Aorta (tissue), 5 donors: Measurements from ENCODE around the gene HS3ST3A1. TPM values are rescaled to one million over a fixed set of nuclear protein-coding genes. Genes with fewer than 3 reads are reported as not detected.
A peak's percentile ranks its signal among the peaks of the same experiment; 100 is the strongest.

Experiments used
- ATAC-seq: fragments of 200-7000 bp; cut with Tn5 transposase; one replicate; pipeline ENCODE4 v1.9.1; 2022; ENCODE audit warnings: moderate library complexity; ENCODE audit not compliant: low FRiP score
- DNase-seq, 2 donors: peaks; one replicate each; pipeline ENCODE4 v3.0.0-alpha.2; 2020
- H3K27ac ChIP-seq, 2 donors: one replicate each; pipeline ENCODE4 v1.5.1; 2013; ENCODE audit warnings: low read length in 2 of 2, mild to moderate bottlenecking in 2 of 2, moderate library complexity in 2 of 2, control low read depth in 1 of 2, inconsistent platforms in 1 of 2, low read depth in 1 of 2
- H3K27me3 ChIP-seq, 2 donors: one replicate each; pipeline ENCODE4 v1.6.1; 2013; ENCODE audit warnings: control low read depth in 1 of 2, low read length in 1 of 2, mild to moderate bottlenecking in 1 of 2, moderate library complexity in 1 of 2; ENCODE audit not compliant: insufficient read depth in 2 of 2, control insufficient read depth in 1 of 2
- H3K36me3 ChIP-seq, 2 donors: one replicate each; pipeline ENCODE4 v1.6.1; 2013; ENCODE audit warnings: control low read depth in 1 of 2, low read length in 1 of 2, mild to moderate bottlenecking in 1 of 2; ENCODE audit not compliant: insufficient read depth in 2 of 2, control insufficient read depth in 1 of 2
- H3K4me1 ChIP-seq, 2 donors: one replicate each; pipeline ENCODE4 v1.6.1; 2013; ENCODE audit warnings: low read length in 2 of 2, control low read depth in 1 of 2, mild to moderate bottlenecking in 1 of 2, moderate library complexity in 1 of 2; ENCODE audit not compliant: insufficient read depth in 2 of 2, control insufficient read depth in 1 of 2
- H3K4me3 ChIP-seq, 2 donors: one replicate each; pipeline ENCODE4 v1.5.1; 2013; ENCODE audit warnings: low read length in 2 of 2, control low read depth in 1 of 2, mild to moderate bottlenecking in 1 of 2
- H3K9me3 ChIP-seq: one replicate; pipeline ENCODE4 v1.6.1; 2013; ENCODE audit warnings: mild to moderate bottlenecking, low read length; ENCODE audit not compliant: control insufficient read depth
- WGBS, 2 donors: extraction: QIAGEN DNeasy Blood & Tissue Kit; methylation state at CpG; one replicate each; pipeline ENCODE4 v1.1.7; 2013; 5-methylcytosine and 5-hydroxymethylcytosine counted together
- intact Hi-C, 2 donors: fragments of 100-400 bp; cut with DNase I; formaldehyde crosslinking; loops; one replicate each; pipeline versions ENCODE4 v1.14.2 to v1.15.0; 2022
- polyA plus RNA-seq, 2 donors: library from polyadenylated mRNA; stranded (reverse); fragments of 200-250 nt; gene quantifications; one replicate each; pipeline ENCODE4 v1.2.3, GENCODE V29; 2013
- total RNA-seq, 2 donors: library from RNA; stranded (reverse); fragmentation: NEBNext Ultra II Directional; extraction: Animal tissue kit (Norgen Biotek cat#: 25700); gene quantifications; one replicate each; pipeline ENCODE4 v1.2.1, GENCODE V29; 2021
- donor health status: healthy with polysubstance abuse.
- donor health status: Bipolar disorder and iron deficiency.
- donor health status: DM: no; HTN: no; CAD: no.
- donor health status: DM: no; HTN: no; CAD: no.
- donor health status: DM: yes; HTN: yes; CAD: no.

Gene HS3ST3A1
- total and polyA plus RNA-seq, 4 donors: 0.33 to 0.36 (median 0.33) TPM; not detected in 1

DNA sequence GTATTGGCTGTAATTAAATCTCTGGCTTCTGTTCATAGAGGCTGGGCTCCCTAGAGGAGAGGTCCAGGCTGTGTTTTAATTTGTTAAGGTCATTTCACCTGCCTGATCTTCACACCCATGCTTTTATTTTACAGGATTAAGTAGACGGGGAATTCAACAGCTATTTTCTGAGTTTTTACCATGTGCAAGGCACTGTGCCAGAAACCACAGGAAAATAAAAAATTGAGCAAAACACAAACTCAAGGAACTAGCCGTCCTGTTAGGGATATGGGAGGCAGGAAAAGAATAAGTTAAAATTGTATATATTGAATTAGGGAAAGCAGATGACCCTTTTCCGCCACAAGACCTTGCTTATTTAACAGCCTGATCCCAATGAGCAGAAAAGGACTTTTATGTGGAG lies 29.1 kb downstream of the HS3ST3A1 start:
- DNase-seq (no peak), ATAC-seq (no peak)
- peaks cover 1% of the 10 kb centered on the region for H3K9me3 ChIP-seq
- no peaks in the 10 kb centered on the region for H3K36me3 ChIP-seq
- intact Hi-C loops: no loop called here
- no peak overlapping the region for H3K4me3 ChIP-seq
- H3K27me3 ChIP-seq: peaks cover 0 to 3% of the 10 kb centered on the region in 2 donors
- 32 to 35% methylated on average over 3 of the region's 3 CpGs for WGBS, 2 donors
- no peaks in the 10 kb centered on the region for H3K4me1 ChIP-seq
- no peak overlapping the region for H3K27ac ChIP-seq

DNA sequence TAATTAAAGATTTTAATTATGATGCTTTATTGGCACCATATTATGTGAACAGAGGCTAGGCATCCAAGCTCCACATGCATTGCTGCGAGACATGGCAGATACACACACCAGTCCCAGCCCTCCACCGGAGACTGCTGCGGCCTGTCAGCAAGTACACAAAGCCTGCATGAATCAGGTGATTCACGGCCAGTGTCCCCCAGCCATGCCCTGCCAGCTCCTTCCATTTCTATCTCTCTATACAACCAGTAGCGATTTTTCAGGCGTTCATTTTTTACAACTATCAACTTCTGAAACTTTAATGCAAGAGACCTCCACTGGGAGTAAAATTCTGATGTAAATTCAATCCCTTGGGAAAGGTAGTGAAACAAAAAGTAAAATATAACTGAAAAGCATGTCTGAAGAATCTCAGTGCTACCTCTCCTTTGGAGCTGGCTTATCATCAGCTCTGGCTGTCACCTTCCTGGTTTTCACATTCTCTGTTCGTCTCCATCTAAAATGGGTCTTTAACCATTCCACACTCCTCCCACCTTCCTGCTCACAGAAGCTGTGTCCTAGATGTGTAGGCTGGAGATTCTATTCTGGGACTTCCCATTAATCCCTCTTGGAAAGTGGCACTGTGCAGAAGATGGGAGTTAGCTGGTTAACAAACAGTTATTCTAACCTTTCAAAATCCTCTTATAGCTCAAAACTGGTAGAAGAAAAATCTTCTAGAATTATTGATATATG lies 32.2 kb downstream of the HS3ST3A1 start:
- DNase-seq (no peak), ATAC-seq (no peak)
- WGBS, 2 donors: 41 to 53% methylated on average over 7 of the region's 7 CpGs
- no peaks in the 10 kb centered on the region for H3K4me1 ChIP-seq
- peaks cover 0 to 3% of the 10 kb centered on the region in 2 donors for H3K27me3 ChIP-seq
- no peak overlapping the region for H3K27ac ChIP-seq
- H3K36me3 ChIP-seq: no peaks in the 10 kb centered on the region
- peaks cover 1% of the 10 kb centered on the region for H3K9me3 ChIP-seq
- H3K4me3 ChIP-seq: no peak overlapping the region
- intact Hi-C loops: no loop called here

DNA sequence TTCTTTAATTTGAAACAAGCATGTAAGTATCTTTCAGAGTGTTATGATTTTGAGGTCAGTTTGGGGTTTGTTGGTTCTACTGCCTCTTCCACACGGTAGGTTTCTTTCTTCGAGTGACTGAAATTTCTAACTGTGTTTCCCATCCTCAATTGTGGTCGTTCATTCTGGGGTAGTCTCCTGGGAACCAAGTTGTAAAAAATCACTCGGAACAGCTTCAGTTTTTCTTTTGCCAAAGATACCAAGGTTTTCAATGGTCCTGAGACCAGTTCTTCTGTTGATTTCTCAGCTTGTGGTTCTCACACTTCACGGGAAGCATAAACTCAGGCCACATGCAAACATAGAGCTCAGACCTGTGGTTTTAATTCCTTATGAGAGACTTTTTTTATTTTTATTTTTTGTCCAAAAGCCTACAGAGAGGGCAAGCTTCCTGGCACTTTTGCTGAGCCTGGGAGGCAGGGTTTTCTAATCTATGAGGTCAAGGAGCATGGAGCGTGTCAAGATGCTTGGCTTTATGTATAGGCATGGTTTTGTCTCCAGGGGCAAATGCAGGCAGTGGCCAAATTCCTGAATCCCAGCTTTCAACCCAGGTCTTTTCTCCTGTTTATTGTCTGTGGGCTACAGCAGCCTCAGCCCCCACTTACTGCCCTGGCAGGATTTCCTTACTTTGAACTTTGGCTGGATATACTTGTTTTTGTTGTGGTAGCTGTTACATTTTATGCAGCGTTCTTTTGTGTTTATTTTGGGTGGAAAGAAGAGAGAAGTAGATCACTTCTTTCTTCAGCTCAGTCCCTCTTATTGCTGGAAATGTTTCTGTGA lies 32.9 kb downstream of the HS3ST3A1 start:
- intact Hi-C loops: no loop called here
- no peak for DNase-seq
- Histone ChIP-seq H3K36me3 (no peaks in the 10 kb centered on the region), H3K4me3 (no peak overlapping the region), H3K27me3 (peaks cover 0 to 3% of the 10 kb centered on the region in 2 donors), H3K4me1 (no peaks in the 10 kb centered on the region), H3K27ac (no peak overlapping the region), H3K9me3 (peaks cover 1% of the 10 kb centered on the region)
- no peak for ATAC-seq
- WGBS, 2 donors: 14 to 33% methylated on average over 7 of the region's 7 CpGs

DNA sequence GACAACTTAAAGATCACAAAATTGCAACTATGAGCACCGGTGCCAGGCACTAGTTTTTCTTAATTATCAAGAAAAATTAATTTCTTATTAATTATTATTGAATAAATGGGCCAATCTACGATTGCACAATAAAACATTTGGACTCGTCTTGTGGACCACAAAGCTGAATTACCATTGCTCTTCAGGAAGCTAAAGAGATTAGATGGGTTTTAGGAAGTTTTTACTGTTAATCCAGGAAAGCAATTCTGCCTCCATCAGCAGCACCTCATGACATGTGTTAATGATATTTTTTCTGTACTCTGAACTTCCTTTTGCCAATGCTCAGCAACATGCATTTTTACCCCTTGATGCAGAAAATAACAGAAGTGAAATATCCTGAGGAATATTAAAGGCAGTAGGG lies 37.9 kb downstream of the HS3ST3A1 start:
- intact Hi-C loops: no loop called here
- Histone ChIP-seq H3K4me3 (no peak overlapping the region), H3K27ac (no peak overlapping the region), H3K9me3 (no peaks in the 10 kb centered on the region), H3K36me3 (no peaks in the 10 kb centered on the region), H3K4me1 (no peaks in the 10 kb centered on the region), H3K27me3 (no peaks in the 10 kb centered on the region)
- ATAC-seq (no peak), DNase-seq (no peak)
- WGBS, 2 donors: 62 to 76% methylated on average over 3 of the region's 3 CpGs

DNA sequence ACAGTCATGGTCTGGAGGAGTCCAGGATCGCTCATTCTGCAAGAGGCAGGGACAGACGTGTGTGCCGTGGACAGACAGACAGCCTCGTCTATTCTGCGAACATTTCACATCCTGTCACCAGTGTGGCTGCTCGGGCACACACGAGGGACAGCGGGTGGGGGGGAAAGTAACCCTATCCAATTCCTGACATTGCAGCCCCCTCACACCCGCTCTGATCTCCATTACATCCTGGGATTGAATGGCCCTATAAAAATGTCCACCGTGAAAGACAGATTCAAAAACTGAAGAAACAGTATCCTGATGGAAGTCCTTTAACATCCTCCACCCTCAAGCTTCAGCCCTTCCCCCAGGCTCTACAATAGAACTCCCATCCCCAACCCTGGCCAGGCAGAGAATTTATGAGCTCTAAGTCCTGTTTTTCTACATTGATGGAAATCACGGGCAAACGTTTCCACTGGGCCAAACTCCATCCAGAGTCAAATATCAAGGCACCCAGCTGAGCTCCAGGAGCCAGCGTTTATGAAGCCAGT lies 39.4 kb downstream of the HS3ST3A1 start:
- DNase-seq (peak in 1 of 2 donors; percentile 53), ATAC-seq (peak; percentile 85)
- Histone ChIP-seq H3K9me3 (no peaks in the 10 kb centered on the region), H3K27me3 (no peaks in the 10 kb centered on the region), H3K4me3 (no peak overlapping the region), H3K36me3 (no peaks in the 10 kb centered on the region), H3K27ac (no peak overlapping the region), H3K4me1 (no peaks in the 10 kb centered on the region)
- intact Hi-C loops: no loop called here
- WGBS, 2 donors: 28 to 41% methylated on average over 13 of the region's 13 CpGs

DNA sequence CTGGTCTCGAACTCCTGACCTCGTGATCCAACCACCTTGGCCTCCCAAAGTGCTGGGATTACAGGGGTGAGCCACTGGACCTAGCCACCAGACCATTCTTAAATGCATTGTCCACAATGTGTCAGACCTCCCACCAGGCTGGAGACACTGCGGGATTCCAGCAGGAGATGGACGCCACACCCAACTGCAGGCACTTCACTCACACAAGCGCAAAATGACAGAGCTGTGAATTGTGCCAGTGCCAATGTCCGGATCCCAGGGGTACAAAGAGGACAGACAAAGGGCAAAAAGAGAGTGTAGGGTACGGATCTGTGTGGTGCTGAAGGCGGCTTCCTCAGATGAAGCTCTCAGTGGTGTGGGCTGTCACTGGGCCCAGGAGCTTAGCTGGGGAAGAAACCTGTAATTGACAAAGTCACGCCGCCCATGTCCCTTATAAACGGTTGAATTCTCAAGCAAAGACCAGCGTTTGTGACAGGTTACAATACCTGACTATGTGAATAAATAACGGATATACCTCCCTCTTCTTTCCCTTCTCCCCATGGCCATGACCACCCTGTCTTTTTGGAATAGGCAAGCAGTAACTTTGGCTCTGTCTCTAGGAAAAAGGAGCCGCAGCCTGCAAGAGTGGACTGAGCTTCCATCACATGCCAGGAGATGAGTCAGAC lies 40.0 kb downstream of the HS3ST3A1 start:
- intact Hi-C loops: no loop called here
- H3K36me3 ChIP-seq: no peaks in the 10 kb centered on the region
- H3K27me3 ChIP-seq: no peaks in the 10 kb centered on the region
- no peak overlapping the region for H3K27ac ChIP-seq
- H3K4me3 ChIP-seq: no peak overlapping the region
- H3K9me3 ChIP-seq: no peaks in the 10 kb centered on the region
- H3K4me1 ChIP-seq: no peaks in the 10 kb centered on the region
- DNase-seq (no peak), ATAC-seq (no peak)
- WGBS, 2 donors: 81 to 86% methylated on average over 14 of the region's 14 CpGs

DNA sequence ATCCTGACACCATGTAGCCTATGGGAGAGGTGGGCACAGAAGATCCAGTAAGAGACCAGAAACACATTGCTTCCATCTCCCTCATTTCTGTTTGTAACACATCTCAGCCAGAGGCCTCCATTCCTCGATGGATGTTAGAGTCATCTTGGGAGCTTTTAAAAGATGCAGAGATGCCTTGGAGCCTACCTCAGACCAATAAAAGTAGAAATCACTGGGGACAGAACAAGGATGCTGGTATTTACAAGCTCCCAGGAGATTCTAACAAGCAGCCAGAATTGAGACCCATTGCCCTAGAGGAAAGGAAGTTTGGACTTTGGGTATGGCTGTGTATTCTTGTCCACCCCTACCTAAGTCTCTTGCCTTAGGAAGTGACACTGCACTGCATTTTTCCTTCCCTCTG lies 40.8 kb downstream of the HS3ST3A1 start:
- no peaks in the 10 kb centered on the region for H3K27me3 ChIP-seq
- H3K36me3 ChIP-seq: no peaks in the 10 kb centered on the region
- H3K27ac ChIP-seq: no peak overlapping the region
- no peaks in the 10 kb centered on the region for H3K9me3 ChIP-seq
- DNase-seq: no peak
- WGBS, 2 donors: 75 to 87% methylated on average over 1 of the region's 1 CpG
- H3K4me3 ChIP-seq: no peak overlapping the region
- intact Hi-C loops: no loop called here
- no peaks in the 10 kb centered on the region for H3K4me1 ChIP-seq
- no peak for ATAC-seq

DNA sequence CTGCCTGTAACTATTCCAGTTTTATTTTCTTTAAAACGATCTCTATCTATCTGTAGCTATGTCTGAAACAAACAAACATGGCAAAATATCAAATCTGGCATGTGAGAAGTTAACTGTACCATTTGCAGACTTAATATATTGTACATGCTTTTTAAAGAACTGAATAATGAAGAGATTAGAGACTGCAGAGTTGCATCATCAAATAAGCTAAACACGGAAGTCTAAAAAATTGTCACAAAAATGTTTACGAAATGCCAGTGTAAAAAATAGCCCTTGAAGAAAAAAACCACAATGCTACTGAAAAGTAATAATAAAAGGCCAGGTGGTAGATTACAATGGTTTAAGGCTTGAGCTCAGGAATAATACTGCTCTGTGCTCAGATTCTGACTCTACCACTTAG lies 43.1 kb downstream of the HS3ST3A1 start:
- Histone ChIP-seq H3K27me3 (no peaks in the 10 kb centered on the region), H3K4me1 (no peaks in the 10 kb centered on the region), H3K36me3 (no peaks in the 10 kb centered on the region), H3K4me3 (no peak overlapping the region), H3K9me3 (no peaks in the 10 kb centered on the region), H3K27ac (no peak overlapping the region)
- DNase-seq (no peak), ATAC-seq (no peak)
- intact Hi-C loops: no loop called here
- WGBS, 2 donors: 59 to 60% methylated on average over 3 of the region's 3 CpGs
